Activated CD8-positive, alpha-beta T cell treated with anti-CD3 and anti-CD28 coated beads, Interleukin-2, amount 10 ng/mL, durations not matched to agents 7 days and 5 days (primary cell): Measurements from ENCODE around the gene CACNB2. TPM values are rescaled to one million over a fixed set of nuclear protein-coding genes. Genes with fewer than 3 reads are reported as not detected.

Experiments
- ATAC-seq: fragments of 150-1000 bp; cut with Tn5 transposase; one replicate; pipeline ENCODE4 v1.10.0; 2021; ENCODE audit warnings: moderate library complexity
- CTCF ChIA-PET: fragments of 350-600 bp; sonication (Branson Sonifier 250); formaldehyde crosslinking; loops from one replicate; lab custom pipeline; 2021; ENCODE audit warnings: antibody characterized with exemption; lab: Charles Lee
- POLR2A ChIA-PET: fragments of 350-600 bp; sonication (Branson Sonifier 250); formaldehyde crosslinking; loops from one replicate; lab custom pipeline; 2021; ENCODE audit warnings: antibody characterized with exemption; lab: Charles Lee
- DNase-seq: peaks from one replicate; pipeline ENCODE4 v3.0.0-alpha.2; 2020
- H3K27ac Mint-ChIP-seq: one replicate; pipeline ENCODE4 v1.8.0; 2021; ENCODE audit warnings: mild to moderate bottlenecking, mixed read lengths
- H3K27me3 Mint-ChIP-seq: one replicate; pipeline ENCODE4 v1.8.0; 2021; ENCODE audit warnings: low read depth, mixed read lengths
- H3K36me3 Mint-ChIP-seq: one replicate; pipeline ENCODE4 v1.8.0; 2021; ENCODE audit warnings: low read depth, mixed read lengths
- H3K4me1 Mint-ChIP-seq: one replicate; pipeline ENCODE4 v1.8.0; 2021; ENCODE audit warnings: low read depth, mixed read lengths
- H3K4me3 Mint-ChIP-seq: one replicate; pipeline ENCODE4 v1.8.0; 2021; ENCODE audit warnings: mild to moderate bottlenecking, mixed read lengths
- H3K9me3 Mint-ChIP-seq: one replicate; pipeline ENCODE4 v1.8.0; 2022; ENCODE audit warnings: mixed read lengths; ENCODE audit not compliant: insufficient read depth
- total RNA-seq, 2 experiments: library from RNA; stranded (reverse); gene quantifications; one replicate each; pipeline ENCODE4 v1.2.3, GENCODE V29; 2021

CACNB2 gene
- total RNA-seq, 2 experiments from 2014 or later: not detected

DNA sequence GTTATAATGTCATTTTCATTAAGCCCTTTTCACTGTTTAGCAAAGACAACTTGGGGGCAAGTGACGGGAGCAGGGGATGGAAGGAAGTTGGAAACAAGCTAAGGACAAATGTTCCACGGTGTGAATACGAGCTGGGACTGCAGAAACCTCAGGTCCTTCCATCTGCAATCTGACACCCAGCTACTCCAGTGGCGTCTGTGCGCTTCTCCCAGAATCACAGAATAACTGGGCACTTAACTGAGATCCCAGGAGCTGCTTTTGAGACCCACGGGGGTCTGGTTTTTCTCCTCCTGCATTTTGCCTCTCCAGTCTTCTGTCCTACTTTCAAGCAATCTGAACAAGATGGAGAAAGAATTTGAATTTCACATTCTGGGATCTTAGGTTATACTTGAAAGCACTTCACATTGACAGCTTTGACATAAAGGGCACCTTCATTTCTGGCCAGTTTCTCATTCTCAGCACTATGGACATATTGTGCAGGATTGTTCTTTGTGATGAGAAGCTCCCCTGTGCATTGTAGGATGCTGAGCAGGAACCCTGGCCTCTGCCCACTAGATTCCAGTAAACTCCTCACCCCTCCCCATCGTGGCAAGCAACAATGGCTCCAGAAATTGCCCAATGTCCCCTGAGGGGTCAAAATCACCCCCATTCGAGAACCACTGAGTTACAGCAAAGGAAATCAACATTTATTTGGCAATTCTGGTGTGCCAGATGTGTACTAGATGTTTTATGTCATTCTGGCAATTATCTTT, 194.1 kb downstream of the CACNB2 start:
- Mint-ChIP-seq H3K27me3 (no peaks in the 10 kb centered on the region), H3K9me3 (no peaks in the 10 kb centered on the region), H3K36me3 (no peaks in the 10 kb centered on the region), H3K27ac (no peak overlapping the region), H3K4me1 (no peaks in the 10 kb centered on the region), H3K4me3 (no peak overlapping the region)
- CTCF ChIA-PET: no interaction called here
- POLR2A ChIA-PET: no interaction called here
- no peak for ATAC-seq
- no peak for DNase-seq

DNA sequence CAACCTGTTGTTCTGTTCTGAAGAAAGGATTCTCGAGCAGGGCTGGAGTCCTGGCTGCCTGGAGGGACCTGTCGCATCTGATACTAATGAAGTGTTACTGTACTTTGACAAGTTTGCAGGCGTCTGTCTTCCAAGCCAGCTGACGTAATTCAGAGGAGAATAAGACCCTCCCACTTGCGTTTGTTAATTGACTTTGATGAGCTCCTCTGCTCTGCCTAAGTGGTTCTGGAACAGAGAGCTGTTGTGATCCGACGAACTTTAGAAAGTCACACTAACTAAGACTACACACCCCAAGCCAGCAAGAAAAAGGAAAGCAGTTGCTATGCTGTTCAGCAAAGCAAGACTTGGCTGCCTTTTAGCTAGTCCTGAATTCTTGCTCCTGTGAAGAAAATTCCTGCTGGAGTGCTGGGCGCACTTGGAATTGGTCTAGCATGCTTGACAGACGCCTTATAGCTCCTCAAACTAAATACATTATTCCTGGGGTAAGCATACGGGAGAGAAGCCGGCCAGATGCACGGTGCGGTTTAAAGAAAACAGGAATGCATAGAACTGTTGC, 200.3 kb downstream of the CACNB2 start:
- H3K36me3 Mint-ChIP-seq: no peaks in the 10 kb centered on the region
- DNase-seq: no peak
- CTCF ChIA-PET: interaction anchor here (0.9 kb wide), 1 partner anchor 26 kb away, joined by 3 read pairs; no protein-coding TSS in a partner anchor
- POLR2A ChIA-PET: no interaction called here
- no peaks in the 10 kb centered on the region for H3K27me3 Mint-ChIP-seq
- no peak overlapping the region for H3K4me3 Mint-ChIP-seq
- no peaks in the 10 kb centered on the region for H3K9me3 Mint-ChIP-seq
- ATAC-seq: no peak
- H3K4me1 Mint-ChIP-seq: no peaks in the 10 kb centered on the region
- no peak overlapping the region for H3K27ac Mint-ChIP-seq

DNA sequence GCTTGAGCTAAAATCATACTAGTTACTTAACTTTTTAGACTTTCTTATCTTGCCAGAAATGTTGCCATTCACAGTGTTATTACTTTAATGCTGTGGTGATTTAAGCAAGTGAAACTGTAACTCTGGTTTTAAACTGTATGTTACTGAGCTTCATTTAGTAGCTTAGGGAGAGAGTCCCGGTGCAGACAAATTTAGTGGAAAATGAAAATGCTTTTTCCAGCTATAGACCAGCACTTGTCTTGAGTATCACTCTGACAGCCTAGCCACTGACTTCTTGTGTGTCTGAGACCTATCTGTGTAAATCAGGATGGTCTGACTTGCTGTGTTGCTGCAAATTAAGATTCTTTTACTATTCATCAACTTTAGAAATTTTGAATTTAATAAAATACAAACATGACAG, 200.8 kb downstream of the CACNB2 start:
- ChIA-PET POLR2A (no interaction called here), CTCF (interaction anchor here (0.9 kb wide), 1 partner anchor 27 kb away, joined by 3 read pairs; no protein-coding TSS in a partner anchor)
- ATAC-seq: no peak
- H3K27me3 Mint-ChIP-seq: no peaks in the 10 kb centered on the region
- H3K4me3 Mint-ChIP-seq: no peak overlapping the region
- no peaks in the 10 kb centered on the region for H3K36me3 Mint-ChIP-seq
- no peak for DNase-seq
- H3K9me3 Mint-ChIP-seq: no peaks in the 10 kb centered on the region
- H3K4me1 Mint-ChIP-seq: no peaks in the 10 kb centered on the region
- no peak overlapping the region for H3K27ac Mint-ChIP-seq

DNA sequence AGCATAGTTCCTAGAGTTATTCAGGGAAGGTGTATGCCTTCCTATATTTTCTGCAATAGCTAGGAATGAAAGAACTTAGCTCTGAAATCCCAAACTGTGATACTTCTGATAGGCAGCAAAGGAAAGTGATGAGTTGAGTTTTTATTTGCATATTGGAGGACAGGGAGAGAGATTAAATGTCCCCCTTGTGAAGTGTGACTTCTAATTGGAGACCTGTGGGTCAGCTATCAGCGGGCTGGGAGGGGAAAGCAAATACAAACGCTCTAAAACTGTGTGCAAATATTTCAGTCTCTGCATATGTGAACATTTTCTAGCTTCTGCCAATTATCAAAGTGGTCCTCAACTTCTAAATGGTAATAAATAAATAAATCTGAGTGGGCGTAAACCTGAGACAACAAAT, 203.3 kb downstream of the CACNB2 start:
- Mint-ChIP-seq H3K4me3 (no peak overlapping the region), H3K4me1 (no peaks in the 10 kb centered on the region), H3K36me3 (no peaks in the 10 kb centered on the region), H3K27ac (no peak overlapping the region), H3K9me3 (no peaks in the 10 kb centered on the region), H3K27me3 (no peaks in the 10 kb centered on the region)
- ChIA-PET CTCF (no interaction called here), POLR2A (no interaction called here)
- no peak for DNase-seq
- no peak for ATAC-seq

DNA sequence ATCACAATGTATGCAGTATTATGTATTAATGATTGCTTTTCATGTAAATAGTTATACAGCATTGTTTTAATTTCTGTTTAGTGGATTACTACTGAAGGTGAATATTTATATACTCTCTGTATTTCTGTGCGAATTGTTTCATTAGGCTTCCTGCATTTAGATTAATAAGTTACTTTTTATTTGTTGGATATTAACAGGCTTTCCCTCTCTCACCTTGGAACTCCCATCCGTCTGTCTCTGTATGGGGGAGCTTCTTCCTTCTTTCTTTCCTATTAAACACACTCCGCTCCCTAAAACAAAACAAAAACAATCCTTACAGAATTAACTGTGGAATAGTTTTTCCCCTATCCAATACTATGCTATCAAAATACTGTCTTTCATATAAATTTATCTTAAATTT, 205.1 kb downstream of the CACNB2 start:
- Mint-ChIP-seq H3K4me1 (no peaks in the 10 kb centered on the region), H3K27ac (no peak overlapping the region), H3K4me3 (no peak overlapping the region), H3K27me3 (no peaks in the 10 kb centered on the region), H3K36me3 (no peaks in the 10 kb centered on the region), H3K9me3 (no peaks in the 10 kb centered on the region)
- ATAC-seq: no peak
- ChIA-PET CTCF (no interaction called here), POLR2A (no interaction called here)
- no peak for DNase-seq

DNA sequence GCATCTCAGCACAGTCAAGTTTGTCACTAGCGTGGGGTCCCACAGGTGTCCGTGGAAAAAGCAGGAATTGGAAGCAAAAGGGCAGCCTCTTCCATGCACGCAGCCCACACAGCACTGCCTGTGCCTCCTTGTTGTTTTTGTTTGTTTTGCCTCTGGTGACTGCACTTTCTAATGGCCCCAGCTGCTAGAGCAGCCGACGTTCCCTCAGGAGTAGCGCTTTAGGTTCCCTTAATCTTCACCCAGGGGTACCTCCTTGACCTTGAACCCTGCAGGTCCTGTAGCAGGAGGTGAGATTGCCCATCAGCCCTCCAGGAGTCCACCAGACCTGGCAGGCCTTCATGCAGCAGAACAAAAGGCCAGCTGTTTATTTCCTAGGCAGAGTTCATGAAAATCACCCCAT, 210.1 kb downstream of the CACNB2 start:
- H3K27me3 Mint-ChIP-seq: no peaks in the 10 kb centered on the region
- DNase-seq (no peak), ATAC-seq (no peak)
- no peak overlapping the region for H3K27ac Mint-ChIP-seq
- no peaks in the 10 kb centered on the region for H3K36me3 Mint-ChIP-seq
- no peaks in the 10 kb centered on the region for H3K9me3 Mint-ChIP-seq
- CTCF ChIA-PET: no interaction called here
- H3K4me3 Mint-ChIP-seq: no peak overlapping the region
- no peaks in the 10 kb centered on the region for H3K4me1 Mint-ChIP-seq
- POLR2A ChIA-PET: no interaction called here

DNA sequence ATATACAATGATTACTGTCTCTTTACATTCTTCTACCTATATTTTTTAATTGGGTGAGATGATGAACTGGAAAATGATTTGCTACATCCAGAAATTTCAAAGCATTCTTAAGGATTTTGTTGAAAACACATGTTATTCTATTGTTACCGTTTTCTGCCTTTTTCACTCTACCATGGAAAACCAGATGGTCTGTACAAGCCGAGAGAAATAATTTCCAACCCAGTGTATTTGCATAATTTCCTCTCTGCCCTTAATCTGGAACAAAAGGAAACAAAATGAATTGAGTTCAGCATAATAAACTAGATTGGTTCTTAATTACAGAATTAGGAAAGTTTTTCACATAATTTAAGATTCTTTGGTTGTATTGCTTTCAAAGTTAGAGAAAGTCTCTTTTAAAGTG, 211.2 kb downstream of the CACNB2 start:
- Mint-ChIP-seq H3K4me3 (no peak overlapping the region), H3K36me3 (no peaks in the 10 kb centered on the region), H3K27me3 (no peaks in the 10 kb centered on the region), H3K9me3 (no peaks in the 10 kb centered on the region), H3K27ac (no peak overlapping the region), H3K4me1 (no peaks in the 10 kb centered on the region)
- ChIA-PET POLR2A (no interaction called here), CTCF (no interaction called here)
- DNase-seq: no peak
- no peak for ATAC-seq

DNA sequence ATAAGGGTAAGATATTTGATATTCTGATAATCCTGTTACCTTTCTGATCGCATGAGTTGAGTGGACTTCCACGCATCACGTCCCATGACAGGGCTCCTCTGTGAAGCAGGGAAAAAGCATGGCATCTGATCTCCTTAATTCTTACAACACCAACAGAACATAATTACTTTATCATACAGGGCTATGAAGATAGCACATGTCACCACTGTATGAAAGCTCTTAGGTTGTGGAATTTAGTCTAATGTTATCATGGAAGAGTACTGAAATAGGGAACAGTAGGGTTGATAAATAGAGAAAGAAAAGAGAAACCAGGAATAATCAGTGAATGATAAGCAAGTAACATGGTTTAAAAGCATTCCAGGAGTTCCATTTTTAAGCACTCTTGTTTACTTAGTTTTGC, 212.0 kb downstream of the CACNB2 start:
- CTCF ChIA-PET: no interaction called here

DNA sequence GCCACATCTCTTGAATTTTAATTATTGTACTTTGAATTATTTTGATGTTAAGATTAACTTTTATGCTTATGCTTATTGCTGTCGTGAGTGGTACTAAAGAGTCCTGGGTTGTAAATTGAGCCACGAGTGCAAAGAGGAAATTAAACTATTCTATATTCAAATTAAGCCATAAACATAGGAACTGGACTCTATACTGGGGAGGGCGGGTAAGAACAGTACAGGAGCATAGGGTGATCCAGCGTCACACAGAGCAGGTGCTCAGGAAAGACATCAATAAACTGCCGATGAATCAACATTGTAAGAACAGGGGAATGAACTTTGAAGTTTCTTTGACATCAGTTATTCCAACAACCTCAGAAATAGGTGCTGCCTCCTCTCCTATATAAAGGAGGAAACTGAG, 219.6 kb downstream of the CACNB2 start:
- no peaks in the 10 kb centered on the region for H3K36me3 Mint-ChIP-seq
- H3K9me3 Mint-ChIP-seq: no peaks in the 10 kb centered on the region
- no peaks in the 10 kb centered on the region for H3K4me1 Mint-ChIP-seq
- no peak overlapping the region for H3K4me3 Mint-ChIP-seq
- DNase-seq (no peak), ATAC-seq (no peak)
- H3K27me3 Mint-ChIP-seq: no peaks in the 10 kb centered on the region
- no peak overlapping the region for H3K27ac Mint-ChIP-seq
- ChIA-PET POLR2A (no interaction called here), CTCF (no interaction called here)

More for the DNA sequence above, 212.0 kb downstream of the CACNB2 start:
- POLR2A ChIA-PET: no interaction called here
- no peaks in the 10 kb centered on the region for H3K4me1 Mint-ChIP-seq
- H3K9me3 Mint-ChIP-seq: no peaks in the 10 kb centered on the region
- no peaks in the 10 kb centered on the region for H3K27me3 Mint-ChIP-seq
- no peak for DNase-seq
- ATAC-seq: no peak
- no peak overlapping the region for H3K27ac Mint-ChIP-seq
- H3K36me3 Mint-ChIP-seq: no peaks in the 10 kb centered on the region
- no peak overlapping the region for H3K4me3 Mint-ChIP-seq

DNA sequence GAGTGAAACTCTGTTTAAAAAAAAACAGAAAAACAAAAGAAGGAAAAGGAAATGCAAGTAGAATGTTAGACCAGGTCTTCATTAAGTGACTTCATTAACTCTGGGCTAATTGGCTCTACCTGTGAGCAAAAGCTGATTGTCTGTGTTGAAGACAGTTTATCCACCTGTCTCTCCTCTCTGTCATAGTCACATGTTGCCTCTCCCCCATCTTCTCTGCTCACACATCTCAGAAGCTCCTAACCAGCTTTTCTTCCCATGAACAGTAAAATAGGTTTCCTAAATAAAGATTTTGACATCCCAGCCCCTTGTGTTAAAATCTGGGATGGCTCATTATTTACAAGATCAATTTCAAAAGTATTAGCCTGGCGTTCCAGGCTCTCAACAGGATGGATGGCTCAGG, 222.7 kb downstream of the CACNB2 start:
- H3K9me3 Mint-ChIP-seq: no peaks in the 10 kb centered on the region
- no peak overlapping the region for H3K4me3 Mint-ChIP-seq
- no peaks in the 10 kb centered on the region for H3K27me3 Mint-ChIP-seq
- no peaks in the 10 kb centered on the region for H3K36me3 Mint-ChIP-seq
- ATAC-seq: no peak
- H3K4me1 Mint-ChIP-seq: no peaks in the 10 kb centered on the region
- DNase-seq: no peak
- CTCF ChIA-PET: no interaction called here
- POLR2A ChIA-PET: no interaction called here
- no peak overlapping the region for H3K27ac Mint-ChIP-seq

DNA sequence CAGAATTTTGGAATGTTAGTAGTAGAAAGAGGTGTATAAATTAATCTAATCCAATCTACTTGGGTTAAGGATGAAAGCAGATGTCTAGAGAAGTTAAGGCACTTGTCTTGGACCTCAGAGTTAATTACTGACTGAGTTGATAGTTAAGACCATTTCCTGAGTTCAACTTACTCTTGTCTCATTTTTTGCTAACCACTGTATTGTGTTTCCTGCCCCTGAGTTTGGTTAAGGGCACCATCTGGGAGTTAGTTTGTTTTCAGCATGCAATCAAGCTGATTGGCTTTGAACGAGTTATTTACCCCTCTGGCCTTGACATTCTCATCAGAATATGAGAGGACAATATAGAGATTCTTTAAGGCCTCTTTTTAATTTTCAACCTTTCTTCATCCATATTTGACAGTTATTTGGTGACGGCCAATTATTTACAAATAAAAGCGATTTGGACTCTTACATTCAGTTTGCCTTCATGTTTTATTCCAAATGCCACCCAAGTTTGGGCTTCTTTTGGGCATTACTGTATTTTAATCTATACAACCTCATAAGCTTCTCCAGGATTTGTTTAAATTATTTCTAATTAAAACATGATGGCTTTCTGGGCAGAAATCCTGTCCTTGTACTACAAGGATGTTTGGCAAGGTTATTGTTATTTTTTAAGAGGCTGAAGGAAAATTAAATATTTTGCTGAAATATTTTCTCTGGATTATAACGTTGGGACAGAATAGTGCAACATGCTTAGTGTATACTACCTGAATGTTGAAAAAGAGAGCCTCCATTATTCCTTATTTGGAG, 225.0 kb downstream of the CACNB2 start:
- CTCF ChIA-PET: no interaction called here
- ATAC-seq: no peak
- H3K27ac Mint-ChIP-seq: no peak overlapping the region
- H3K36me3 Mint-ChIP-seq: no peaks in the 10 kb centered on the region
- H3K4me1 Mint-ChIP-seq: no peaks in the 10 kb centered on the region
- H3K9me3 Mint-ChIP-seq: no peaks in the 10 kb centered on the region
- POLR2A ChIA-PET: no interaction called here
- DNase-seq: no peak
- H3K4me3 Mint-ChIP-seq: no peak overlapping the region
- no peaks in the 10 kb centered on the region for H3K27me3 Mint-ChIP-seq

DNA sequence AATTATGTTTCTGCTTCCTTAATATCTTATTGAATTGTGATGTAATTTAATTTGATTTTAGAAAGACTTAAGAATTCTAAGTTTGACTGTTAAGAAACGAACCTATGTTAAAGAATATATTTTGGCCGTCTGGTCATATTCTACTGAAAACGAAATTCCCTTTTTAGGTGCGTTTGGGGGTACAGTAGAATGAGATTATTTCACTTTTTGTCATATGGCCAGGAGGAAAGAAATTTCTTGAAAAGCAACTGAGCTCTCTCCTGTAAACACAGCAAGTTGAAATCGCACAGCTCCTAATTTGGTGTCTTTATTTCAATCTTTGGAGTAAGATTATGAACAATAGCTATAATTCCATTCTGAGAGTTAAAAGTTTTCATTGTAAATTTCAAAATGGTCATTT, 227.6 kb downstream of the CACNB2 start:
- H3K27ac Mint-ChIP-seq: no peak overlapping the region
- no peaks in the 10 kb centered on the region for H3K27me3 Mint-ChIP-seq
- CTCF ChIA-PET: no interaction called here

More for the DNA sequence above, 227.6 kb downstream of the CACNB2 start:
- Mint-ChIP-seq H3K36me3 (no peaks in the 10 kb centered on the region), H3K4me1 (no peaks in the 10 kb centered on the region), H3K9me3 (no peaks in the 10 kb centered on the region), H3K4me3 (no peak overlapping the region)
- ATAC-seq (no peak), DNase-seq (no peak)
- POLR2A ChIA-PET: no interaction called here
